NCI-H2171 (cell line): ENCODE measurements around the gene CCNK.

ENCODE experiments used
- DNase-seq: peaks from one replicate; lab custom pipeline; 2025; lab: John Stamatoyannopoulos, UW

The CCNK gene

DNA sequence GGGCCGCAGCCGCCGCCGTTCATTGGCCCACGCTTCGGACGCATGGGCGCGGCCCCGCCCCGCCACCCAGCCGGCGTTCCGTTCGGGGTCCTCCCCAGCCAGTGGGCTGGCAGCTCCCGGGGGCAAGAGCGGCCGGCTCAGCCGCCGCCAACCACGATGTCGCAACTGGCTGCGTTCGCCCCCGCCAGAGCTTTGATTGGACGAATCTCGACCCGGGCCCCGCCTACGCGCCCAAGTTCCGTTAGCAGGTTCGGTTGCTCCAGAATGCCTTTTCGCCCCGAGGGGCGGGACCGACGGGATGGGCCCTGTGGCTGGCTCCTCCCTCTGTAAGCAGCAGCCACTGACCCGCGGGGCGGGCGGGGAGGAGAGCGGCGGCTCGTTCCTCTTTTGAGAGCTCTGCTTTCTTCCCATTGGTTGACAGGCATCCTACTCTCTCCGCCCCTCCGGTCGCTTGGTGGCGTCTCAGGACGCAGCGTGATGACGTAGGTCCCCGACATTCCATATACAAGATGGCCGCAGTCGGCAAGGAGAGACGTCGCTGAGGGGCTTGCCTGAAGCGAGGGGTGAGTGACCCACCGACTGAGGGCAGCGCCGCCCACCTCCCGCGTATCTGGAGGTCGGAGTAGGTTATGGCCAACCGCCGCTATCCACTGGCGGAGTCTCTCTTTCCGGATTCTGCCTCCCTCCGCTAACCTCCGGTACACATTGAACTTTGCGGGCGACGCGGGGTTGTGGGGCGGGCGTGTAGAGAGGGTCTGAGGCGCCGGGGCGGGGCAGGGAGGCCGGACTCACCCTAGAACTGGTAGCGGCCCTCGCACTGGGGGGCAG lies at the start of gene CCNK:
TSS of gene CCNK (plus strand) at position 493 of the 828 bp plus-strand sequence. CDS start 11,269 bp downstream, outside the sequence.
- DNase-seq = peak; percentile 99

DNA sequence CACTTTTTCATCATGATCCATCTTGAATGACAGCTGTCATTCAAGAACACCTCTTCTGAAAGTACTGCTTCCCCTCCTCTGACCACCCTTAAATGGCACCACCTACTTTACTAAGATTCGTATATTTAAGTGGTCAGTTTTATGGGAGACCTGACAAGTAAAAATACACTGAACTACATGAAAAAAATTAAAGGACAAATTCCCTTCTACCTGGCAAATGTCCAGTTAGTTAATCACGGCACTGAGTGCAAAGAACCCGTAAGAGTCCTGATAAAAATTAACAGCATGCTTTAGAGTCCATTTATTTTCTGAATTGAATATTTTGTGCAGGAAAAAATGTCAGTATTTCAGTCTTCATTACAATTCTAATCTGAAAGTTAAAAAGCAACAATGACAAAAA lies 49.2 kb upstream of the CCNK start:
- DNase-seq = no peak

DNA sequence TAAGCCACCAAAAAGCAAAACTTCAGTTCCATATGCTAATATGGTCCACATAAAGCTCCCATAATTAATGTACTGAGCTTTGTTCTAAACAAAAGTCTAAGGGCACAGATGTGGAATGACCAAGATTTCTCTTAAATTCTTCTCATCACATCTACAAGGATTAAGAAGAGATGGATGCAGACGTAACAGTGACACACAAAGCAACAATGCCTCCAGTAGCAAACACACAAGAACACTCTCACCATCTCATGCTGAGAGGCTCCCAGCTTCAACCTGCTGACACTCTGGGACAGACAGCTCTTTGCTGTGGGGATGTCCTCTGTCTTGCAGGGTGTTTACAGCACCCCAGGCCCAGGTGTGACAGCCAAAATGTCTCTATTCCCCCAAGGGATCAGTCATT lies 48.7 kb upstream of the CCNK start:
- no peak for DNase-seq

DNA sequence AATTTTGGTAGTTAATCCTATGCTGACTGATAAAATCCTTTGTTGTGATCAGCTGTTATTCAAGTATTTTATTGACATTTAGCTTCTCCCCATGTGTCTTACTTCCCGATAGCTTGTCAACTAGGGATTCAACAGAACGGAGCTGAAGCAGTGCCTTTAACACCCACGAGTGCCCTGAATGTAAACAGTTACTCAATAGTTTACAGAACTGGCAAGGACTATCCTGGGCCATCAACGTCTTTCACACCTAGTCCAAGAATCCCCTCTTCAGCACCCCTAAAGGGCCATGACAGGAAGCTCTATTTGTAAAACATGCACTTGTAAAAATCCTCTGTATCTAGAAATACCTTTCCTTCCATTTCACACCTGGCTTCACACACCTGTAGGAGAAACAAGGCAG lies 45.9 kb upstream of the CCNK start:
- no peak for DNase-seq

DNA sequence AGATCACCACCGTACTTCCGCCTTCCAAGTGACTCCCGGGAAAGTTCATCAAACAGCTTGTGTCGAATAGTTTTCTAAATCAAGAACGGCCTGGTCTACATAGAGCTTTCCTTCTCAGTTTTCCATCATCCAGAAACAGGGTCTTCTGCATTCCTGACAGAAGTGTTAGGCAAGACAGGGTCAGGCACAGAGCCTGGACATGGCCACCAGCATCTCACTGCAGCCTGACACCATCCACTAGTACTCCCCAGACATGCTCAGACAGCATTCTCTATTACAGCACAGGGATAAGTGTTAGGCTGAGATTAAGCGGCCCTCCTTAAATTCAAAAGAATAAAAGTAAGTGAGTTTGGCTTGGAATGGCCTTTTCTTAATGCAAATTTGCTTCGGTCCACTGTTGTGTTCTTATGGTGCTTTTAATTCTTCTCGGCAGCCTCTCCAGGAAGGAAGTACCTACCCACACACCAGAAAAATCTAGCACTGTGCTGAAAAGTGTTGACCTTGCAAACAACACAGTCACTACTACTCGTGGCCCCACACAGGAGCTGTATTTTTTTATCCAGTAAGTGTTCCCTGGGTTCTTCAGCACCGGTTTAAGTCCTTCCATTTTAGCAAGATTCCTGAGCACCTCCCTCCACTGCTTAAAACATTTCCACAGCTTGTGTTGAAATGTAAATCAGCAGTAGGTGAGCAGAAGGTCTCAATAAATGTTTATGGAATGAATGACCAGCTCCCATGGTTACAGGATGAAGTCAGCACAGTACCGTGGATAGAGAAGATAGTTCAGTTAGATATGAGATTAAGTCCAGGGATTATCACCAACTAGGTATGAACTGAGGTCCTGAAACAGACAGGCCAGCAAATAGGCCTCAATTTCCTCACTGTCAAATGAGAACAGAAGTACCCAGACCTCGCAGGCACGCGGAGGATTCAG lies 44.7 kb upstream of the CCNK start:
- no peak for DNase-seq

DNA sequence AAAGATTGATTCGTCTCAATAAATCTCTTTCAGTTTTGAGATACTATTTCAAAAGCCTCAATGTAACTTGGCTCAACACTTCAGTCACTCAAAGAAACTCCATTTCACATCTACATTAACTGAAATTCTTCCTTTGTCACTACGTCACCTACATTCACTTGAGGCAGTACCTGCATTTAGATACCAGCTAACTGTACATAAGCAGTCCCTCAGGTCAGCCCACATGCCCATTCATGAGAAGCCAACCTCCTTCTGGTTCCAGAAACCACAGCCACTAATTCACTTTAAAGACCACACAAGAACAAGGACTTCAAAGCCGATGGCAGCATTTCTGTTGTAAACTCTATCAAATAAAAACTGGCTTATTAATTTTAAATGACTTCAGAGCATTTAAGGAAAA lies 43.5 kb upstream of the CCNK start:
- DNase-seq = no peak

DNA sequence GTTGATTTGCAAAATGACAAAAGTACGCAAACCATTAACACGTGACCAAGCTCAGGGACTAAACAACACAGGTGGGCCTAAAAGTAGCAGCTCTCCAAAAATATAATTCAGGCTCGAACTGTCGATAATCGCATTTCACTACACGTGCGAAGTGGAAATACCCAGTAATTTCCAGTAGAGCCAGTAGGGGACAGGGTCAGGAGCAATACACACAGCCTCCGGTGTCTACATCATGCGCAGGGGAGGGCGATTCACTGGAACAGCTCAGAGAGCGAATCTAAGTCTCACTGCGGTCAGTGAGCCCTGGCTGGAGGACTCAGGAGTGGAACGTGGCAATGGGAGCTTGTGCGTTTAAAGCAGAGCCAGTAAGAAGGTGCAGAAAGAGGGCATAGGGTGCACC lies 40.9 kb upstream of the CCNK start:
- no peak for DNase-seq

DNA sequence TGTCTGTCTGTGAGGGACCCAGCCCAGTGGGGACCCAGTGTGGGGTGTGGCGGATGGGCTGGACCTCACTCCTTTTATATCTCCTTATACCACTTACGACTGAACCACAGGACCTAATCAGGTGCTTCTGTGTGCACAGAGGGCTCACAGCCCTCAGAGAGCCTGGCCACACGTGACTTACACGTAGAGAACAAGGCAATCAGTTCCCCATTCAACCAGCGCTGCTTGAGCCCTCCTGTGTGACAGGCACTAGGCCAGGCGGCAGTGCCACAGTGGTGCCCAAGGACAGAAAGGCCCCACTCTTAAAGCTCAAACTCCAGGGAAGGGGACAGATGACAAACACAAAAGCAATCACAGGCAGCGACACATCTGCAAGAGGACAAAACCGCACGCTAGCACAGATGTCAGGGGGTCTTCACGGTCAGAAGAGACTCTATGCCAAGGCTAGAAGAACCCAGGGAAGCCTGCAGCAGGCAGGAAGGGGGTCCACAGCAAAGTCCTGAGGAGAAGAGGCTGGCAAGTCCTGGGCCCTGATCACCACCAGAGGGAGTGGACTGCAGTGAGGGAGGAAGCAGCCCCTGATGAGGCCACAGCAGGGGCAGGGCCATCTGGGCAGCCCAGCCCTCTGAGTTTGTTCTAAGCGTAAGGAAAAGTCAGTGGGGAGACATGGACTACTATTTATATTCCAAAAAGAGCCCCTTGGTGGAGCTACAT lies 39.9 kb upstream of the CCNK start:
- DNase-seq = no peak

DNA sequence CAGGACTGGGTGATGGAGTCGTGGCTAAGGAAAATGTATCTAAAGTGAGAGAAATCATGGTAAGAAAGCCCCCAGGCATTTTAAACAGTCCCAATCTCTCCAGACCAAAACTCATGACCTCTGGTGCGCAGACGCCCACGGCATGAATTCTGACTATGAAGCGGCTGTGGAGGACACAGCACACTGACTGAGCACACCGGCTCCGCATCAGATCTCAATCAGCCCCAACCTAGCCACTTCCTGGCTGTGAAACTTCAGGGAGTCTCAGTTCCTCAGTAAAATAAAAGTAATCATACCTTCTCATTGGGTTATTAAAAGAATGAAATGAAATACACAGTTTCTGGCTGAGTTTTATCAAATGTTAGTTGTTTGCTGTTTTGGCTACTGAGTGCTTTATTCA lies 39.3 kb upstream of the CCNK start:
- no peak for DNase-seq

DNA sequence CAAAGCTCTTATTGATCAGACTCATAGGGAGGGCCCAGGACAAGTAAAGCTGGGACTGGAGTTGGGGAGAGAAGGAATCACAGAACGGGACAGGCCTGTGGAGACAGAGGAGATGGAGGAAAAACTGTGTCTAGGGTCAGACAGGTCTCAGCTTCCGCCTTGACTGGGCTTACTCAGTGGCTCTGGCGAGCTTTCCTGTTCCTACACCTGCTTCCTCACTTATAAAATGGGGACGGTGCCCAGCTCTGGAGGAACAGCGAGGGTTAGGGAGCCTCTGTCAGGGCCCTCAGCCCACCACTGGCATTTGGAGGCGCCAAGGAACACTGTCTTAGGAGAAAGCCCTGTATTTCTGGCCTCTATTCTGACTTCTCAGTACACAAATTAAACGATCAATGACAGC lies 35.3 kb upstream of the CCNK start:
- DNase-seq = no peak

DNA sequence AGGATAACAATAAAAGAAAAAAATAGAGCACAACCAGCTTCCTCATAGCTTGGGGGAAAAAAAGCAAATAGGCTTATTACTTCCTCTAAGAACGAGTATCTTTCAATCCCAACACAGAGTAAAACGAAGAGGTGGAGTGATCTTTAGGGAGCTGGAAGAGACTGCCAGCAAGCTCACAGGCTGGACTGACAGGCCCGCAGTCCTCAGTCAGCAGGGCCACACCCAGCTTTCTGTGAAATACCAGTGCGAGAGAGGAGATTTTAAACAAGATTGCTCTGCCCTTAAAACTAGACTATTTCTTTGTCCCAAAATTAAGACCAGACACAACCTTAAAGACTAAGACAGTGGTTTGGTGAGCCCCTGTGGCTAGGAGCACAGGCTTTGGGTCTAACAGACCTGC lies 33.5 kb upstream of the CCNK start:
- DNase-seq = no peak

DNA sequence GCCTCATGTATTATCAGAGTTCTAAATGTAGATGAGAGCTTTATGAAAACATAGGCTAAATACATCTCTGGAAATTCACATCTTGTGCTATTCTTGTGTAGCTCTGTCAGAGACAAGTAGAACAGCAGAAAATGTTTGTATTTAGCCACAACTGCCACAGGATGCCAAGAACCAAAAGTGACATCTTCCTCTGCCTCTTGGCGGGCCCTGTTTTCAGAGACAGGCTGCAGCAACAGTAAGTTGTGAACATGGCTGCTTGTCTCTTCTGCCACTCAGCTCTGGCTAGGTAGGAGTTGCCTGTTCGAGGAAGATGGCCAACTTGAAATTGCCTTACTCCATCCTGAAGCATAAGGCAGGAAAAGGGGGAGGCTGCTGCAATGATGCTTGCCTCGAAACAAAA lies 30.9 kb upstream of the CCNK start:
- DNase-seq = no peak

DNA sequence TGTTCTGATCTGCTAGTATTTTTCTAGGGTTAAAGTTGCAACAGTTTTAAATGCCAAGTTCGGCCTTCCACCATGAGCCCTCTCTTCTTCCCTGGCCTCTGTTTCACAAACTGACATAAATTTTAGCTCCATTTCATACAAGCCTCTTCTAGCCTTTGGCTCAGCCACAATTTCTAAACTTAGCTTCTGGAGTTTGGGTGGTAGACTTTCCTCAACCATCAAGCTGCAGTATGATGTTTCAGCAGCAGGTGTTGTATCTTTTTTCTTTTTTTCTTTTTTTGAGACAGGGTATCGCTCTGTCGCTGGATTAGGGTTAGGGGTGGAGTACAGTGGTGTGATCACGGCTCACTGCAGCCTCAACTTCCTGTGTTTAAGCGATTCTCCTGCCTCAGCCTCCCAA lies 30.0 kb upstream of the CCNK start:
- no peak for DNase-seq

DNA sequence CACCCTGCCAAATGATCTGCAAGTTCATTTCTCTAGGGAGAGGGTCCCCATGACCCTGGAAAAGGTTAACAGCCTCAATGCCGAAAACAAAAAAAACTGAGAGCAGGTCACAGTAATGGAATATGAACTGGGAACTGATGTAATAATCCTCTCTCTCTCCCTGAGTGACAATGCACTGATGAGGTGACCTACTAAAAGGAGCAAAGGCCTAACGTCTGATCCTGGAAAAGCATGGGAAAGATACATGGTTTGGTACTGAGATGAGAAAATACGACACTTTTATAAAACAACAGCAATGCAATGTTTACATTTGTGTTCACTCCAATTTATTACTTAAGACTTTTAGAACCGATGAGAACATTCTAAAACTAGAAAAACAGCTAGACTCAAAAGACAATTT lies 28.2 kb upstream of the CCNK start:
- no peak for DNase-seq

DNA sequence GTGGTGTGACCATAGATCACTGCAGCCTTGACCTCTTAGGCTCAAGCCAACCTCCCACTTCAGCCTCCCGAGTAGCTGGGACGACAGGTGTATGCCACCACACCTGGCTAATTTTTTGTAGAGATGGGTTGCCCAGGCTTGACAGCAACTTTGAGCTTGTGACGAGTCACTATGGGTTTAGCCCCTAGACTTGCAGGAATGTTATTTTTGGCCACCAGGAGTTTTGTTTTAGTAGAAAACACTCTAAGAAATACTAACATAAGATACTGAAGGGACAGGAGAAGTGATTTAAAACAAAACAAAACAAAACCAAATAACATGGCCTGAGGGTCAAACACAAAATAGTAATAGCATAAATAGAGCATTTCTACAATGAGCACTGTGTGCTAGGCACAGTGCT lies 27.0 kb upstream of the CCNK start:
- DNase-seq = no peak

DNA sequence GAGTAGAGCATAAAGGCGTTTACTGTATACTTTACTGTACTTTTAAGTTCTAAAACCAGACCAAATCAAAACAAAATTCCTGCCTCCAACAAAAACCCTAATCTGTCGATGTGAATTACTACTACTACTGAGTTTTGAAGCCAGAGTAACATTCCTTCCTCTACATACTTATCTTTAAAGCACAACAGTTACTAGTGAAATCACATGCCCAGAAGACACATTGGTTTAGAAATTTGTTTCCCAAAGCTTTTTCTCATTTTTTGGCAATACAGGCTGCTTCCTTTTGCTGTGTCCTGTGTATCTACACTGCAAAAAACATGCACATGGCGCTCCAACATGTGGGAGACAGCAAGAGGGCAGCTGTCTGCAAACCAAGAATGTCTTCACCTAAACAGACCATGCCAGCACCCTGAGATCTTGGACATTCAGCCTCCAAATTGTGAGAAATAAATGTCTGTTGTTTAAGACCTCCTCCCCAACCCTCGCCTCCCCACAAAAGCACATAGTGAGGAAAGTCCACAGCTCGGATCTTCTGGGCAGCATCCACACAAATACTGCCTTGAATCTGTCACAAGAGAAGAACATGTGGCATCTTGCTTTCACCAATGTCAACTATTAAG lies 21.6 kb upstream of the CCNK start:
- DNase-seq = no peak

DNA sequence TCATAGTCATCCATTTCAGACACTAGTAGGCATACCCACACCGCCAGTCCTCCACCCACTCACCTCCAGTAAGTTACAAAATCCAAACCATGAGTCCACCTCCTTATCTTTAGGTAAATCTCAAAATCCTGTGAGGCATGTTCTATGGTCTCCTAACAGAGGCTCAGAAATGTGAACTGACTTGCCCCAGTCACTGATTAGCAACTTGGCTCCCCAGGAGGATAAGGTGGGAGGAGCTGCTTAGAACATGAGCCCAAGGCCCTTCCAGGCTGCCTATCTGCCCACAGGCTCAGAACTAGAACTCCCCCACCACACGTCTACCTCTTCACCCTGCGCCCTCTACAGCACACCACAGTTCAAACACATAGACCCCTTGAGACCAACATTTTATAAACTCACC lies 20.4 kb upstream of the CCNK start:
- DNase-seq = no peak

DNA sequence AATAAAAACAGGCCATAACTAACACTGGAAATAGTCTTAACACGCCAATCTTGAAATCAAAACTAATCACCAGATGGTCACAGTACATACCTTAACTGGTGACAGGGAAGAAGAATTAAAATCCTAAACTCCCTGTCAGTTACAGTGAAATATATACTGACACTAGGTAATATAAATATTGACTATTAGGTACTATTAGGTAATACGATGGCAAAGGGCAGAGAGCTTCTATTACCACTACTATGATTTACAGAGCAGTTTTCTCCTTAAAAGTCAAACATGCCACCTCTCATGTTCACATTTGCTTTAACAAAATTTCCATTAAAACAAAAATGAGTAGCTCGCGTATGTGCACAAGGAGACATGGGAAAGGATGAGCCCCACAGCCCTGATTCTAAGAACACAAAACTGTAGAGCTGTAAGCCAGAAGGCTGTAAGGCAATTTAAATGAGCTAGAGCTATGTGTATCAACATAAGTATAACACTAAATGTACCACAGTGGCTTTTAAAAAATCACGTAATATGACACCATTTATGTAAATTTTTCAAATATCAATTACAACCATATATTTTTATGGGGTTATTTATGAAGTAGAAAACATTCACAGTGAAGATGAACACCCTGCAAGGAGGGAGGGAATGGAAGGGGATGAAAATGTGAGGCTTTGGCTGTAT lies 19.7 kb upstream of the CCNK start:
- DNase-seq = no peak

DNA sequence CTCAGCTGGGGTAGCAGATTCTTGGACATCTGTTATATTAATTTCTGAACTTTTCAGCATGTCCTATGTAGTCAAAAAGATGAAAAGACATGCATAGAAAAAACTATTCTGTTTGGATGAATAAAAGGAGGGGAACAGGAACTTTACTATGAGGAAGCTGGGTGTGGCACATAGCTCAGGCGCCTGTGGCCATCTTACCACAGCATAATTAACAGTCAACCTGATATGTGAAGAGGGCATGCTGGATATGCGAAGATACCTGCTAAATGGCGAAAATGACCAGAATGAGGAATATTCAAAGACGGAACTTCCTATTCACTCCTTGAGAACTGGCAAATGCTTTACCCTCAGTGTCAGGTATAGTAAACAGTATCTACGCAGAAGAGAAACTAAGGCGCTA lies 19.0 kb upstream of the CCNK start:
- DNase-seq = no peak

DNA sequence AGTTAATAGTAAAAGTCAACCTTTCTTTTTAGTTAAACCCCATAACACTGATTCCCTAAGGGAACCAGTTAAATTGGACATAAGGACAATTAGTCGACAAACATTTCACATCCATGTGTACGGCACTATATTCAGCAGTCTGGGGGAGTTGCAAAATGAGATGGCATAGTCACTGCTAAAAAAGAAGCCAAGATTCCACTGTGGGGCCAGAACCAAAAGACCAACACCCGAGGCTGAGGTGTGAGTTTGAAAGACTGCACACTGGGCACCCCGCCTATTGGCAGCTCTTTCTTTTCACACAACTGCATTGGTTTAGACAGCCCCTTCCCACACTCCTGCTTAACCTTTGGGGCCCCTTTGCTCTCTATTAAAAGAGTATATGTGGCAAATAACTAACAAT lies 17.2 kb upstream of the CCNK start:
- DNase-seq = no peak

DNA sequence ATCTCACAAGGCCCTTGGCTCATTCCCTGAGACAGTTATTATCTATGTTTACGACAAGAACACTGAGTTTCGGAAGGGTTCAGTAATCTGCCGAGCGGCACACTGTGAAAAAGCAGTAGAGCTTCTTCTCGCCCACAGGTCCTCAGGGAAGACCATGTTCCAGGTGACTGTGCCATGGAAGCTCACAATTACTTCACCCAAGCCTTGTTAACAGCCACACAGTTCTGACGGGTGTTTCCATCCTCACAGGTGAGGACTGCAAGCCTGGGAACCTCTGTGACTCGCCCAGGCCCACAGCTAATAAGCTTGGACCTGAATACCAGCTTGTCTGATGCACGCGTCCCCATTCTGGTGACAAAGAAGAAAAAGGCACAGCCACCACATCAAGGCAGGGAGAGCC lies 15.9 kb upstream of the CCNK start:
- DNase-seq = no peak

DNA sequence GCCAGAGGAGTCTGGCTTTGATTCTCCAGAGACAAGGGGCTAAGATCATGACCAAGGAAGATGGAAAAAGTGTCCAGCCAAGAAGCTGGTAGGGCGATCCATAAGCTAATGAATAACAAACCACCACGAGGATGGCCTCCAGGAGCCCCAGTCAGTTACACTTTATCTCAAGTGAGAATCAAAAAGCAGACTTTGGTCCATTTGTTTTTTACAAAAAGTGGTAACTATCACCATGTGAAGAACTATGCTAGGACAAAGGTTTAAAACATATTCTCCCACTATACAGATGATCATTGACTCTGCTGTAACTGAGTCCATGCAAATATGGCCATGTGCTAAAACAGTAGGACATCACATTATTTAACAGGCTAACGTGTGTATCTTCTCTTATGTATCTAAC lies 14.5 kb upstream of the CCNK start:
- DNase-seq = no peak
